NOMO-1 treated with DMSO at 0.1 percent for 48 hours (cell line): ENCODE measurements around the gene GIPC3.
"Not testable (repeated sequence)": the region's sequence is repeated elsewhere in the genome, so short reads cannot be mapped to it uniquely, and the experiment has no call there.

Experiments
- DNase-seq: peaks from one replicate; lab custom pipeline; 2025; ENCODE audit not compliant: unreplicated experiment; lab: John Stamatoyannopoulos, UW

The GIPC3 gene

GRCh38 chr19:3575949-3576673 lies 9.2 kb upstream of the GIPC3 start:
- DNase-seq, result no peak

- DNase-seq, result no peak
Measured at GRCh38 chr19:3576696-3577443, 8.4 kb upstream of the GIPC3 start.

GRCh38 chr19:3577723-3578344 lies 7.4 kb upstream of the GIPC3 start:
- DNase-seq, result no peak

GRCh38 chr19:3578390-3578789 lies 6.9 kb upstream of the GIPC3 start:
- no peak for DNase-seq

GRCh38 chr19:3580156-3580934 lies 4.9 kb upstream of the GIPC3 start:
- no peak for DNase-seq

GRCh38 chr19:3581792-3582191 lies 3.5 kb upstream of the GIPC3 start:
- DNase-seq, result not testable (repeated sequence)

DNA sequence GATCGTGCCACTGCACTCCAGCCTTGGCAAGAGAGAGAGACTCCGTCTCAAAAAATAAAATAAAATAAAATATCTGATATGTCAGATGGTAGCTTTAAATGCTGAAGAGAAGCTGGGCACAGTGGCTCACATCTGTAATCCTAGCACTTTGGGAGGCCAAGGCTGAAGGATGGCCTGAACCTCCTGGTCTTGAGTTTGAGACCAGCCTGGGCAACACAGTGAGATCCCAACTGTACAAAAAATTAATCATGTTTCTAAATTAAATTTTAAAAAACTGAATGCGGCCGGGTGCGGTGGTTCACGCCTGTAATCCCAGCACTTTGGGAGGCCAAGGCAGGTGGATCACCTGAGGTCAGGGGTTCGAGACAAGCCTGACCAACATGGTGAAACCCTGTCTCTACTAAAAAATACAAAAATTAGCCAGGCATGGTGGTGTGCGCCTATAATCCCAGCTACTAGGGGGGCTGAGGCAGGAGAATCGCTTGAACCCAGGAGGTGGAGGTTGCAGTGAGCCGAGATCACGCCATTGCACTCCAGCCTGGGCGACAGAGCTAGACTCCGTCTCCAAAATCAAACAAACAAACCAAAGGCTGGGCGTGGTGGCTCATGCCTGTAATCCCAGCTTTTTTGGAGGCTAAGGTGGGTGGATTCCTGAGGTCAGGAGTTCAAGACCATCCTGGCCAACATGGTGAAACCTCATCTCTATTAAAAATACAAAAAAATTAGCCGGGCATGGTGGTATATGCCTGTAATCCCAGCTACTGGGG lies 1.1 kb upstream of the GIPC3 start:
- DNase-seq, result not testable (repeated sequence)

GRCh38 chr19:3586127-3586626 lies 899 bp downstream of the GIPC3 start:
- DNase-seq, result no peak

DNA sequence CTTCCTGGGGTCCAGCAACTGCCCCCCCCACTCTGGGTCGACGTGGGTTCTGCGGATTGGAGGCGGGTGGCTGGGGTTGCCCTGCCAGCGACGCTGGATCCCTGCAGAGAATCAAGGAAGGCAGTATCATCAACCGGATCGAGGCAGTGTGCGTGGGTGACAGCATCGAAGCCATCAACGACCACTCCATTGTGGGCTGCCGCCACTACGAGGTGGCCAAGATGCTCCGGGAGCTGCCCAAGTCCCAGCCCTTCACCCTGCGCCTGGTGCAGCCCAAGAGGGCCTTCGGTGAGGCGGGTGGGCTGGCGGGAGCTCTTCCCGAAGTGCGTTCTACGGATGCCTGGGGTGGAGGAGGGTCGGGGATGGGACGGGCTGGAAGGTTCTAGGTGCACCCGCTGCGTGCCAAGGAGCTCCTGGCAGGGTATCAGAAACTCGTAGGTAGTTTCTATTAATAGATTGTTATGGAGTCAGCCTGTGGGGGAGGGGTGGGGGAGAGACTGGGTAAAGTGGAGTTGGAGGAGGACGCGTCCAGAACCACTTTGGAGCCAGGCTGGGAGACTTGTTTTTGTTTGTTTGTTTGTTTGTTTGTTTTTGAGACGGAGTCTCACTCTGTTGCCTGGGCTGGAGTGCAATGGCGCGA lies 1.5 kb downstream of the GIPC3 start:
- no peak for DNase-seq

- no peak for DNase-seq
Measured at GRCh38 chr19:3589439-3589838, 4.2 kb downstream of the GIPC3 start.

- DNase-seq, result no peak
Measured at GRCh38 chr19:3589949-3590348, 4.7 kb downstream of the GIPC3 start.

- no peak for DNase-seq
Measured at GRCh38 chr19:3590991-3591659, 5.8 kb downstream of the GIPC3 start.

- no peak for DNase-seq
Measured at GRCh38 chr19:3591876-3592613, 6.8 kb downstream of the GIPC3 start.

GRCh38 chr19:3593156-3593555 lies 7.9 kb downstream of the GIPC3 start:
- no peak for DNase-seq

- no peak for DNase-seq
Measured at GRCh38 chr19:3595521-3596061, 10.3 kb downstream of the GIPC3 start.

DNA sequence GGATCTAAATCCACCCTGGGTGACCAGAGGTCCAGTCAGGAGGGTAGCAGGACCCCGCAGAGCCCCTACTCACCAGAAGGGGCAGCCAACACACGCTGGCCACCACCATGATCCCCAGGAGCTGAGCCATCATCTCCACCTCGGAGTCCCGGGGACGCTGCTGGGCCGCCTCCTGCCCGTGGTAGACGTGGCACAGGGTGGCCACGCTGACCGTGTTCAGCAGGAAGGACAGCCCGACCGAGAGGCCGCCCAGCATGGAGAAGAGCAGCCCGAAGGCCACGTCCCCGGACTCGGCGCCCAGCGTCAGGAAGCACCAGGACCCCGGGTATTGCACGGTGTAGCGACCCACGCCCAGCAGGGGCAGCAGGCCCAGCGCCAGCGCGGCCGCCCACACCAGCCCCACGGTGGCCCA lies 14.5 kb downstream of the GIPC3 start:
- no peak for DNase-seq

DNA sequence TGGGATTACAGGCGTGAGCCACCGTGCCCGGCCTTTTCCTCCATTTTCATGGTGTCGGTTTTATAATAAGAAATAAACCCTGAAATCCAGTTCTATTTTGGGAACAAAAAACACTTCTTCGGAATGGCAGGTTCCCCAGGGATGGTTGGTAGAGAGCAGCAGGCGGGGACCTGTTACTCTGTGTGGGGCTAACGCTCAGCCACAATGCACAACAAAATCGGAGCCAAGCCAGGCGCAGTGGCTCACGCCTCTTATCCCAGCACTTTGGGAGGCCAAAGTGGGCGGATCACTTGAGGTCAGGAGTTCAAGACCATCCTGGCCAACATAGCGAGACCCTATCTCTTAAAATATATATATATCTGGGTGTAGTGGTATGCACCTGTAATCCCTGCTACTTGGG lies 15.7 kb downstream of the GIPC3 start:
- DNase-seq, result no peak

GRCh38 chr19:3603121-3603811 lies 18.0 kb downstream of the GIPC3 start:
- no peak for DNase-seq
